KBM-7 (cell line): Measurements from ENCODE around the gene BANP.
A peak's percentile ranks its signal among the peaks of the same experiment; 100 is the strongest.
"Not testable (repeated sequence)": the region's sequence is repeated elsewhere in the genome, so short reads cannot be mapped to it uniquely, and the experiment has no call there.

Experiments used
- DNase-seq: peaks from one replicate; pipeline ENCODE4 v3.0.0-alpha.2; 2015
- in situ Hi-C: fragments of 300-500 bp; cut with MboI; formaldehyde crosslinking; loops from 2 replicates; pipeline ENCODE4 v1.14.3; 2020; ENCODE audit warnings: low sequenced_read_pairs, low pct_unique_long_range_greater_than_20kb, mixed read lengths

Gene BANP

GRCh38 chr16:87950765-87951551, at the start of gene BANP:
Gene BANP, plus strand, starts transcription at chr16:87951434. Its CDS starts 23,682 bp downstream, at chr16:87975116.
- in situ Hi-C loops = no loop called here
- DNase-seq = peak; percentile 98

DNA sequence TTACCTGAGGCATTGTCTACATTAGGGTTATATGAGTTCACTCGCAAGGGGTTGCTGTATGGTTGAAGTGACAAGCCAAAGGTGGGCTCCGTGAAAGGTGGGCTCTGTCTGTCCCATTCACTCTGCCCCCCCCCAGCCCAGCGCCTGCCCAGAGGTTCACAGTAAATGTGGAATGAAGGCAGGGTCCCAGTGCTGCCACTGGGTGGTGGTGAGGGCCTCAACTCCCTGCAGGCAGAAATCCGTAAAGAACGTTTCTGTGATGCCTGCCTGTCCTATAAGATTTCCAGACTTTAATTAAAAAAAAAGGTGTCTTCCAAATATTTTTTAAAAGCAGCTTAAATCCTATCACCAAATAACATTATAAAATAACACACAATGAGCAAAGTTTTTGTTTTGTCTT, 46.3 kb upstream of the BANP start:
- in situ Hi-C loops, DNase-seq: not testable (repeated sequence)

GRCh38 chr16:87905521-87905920, 45.7 kb upstream of the BANP start:
- in situ Hi-C loops, DNase-seq: not testable (repeated sequence)

DNA sequence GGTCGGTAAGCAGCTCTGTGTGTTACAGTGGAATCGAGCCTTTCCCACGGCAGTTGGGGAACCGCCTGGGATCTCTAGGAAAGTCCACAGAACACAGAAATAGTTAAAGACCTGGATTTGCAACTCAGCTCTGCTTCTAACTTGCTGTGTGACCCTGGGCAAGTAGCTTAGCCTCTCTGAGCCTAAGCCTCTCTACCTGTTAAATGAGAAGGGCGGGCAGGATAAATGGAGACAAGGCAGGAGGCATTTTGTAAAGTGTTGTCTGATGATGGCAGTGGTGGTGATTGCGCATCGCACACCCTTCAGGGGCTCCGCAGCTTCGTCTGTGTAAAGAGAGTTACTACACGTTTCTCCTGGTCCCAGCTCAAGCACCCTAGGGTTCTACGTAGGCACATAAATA, 43.1 kb upstream of the BANP start:
- DNase-seq, in situ Hi-C loops: not testable (repeated sequence)

GRCh38 chr16:87909203-87909935, 41.9 kb upstream of the BANP start:
- peak; percentile 88 for DNase-seq
- in situ Hi-C loops = not testable (repeated sequence)

GRCh38 chr16:87911106-87911763, 40.0 kb upstream of the BANP start:
- DNase-seq, in situ Hi-C loops: not testable (repeated sequence)

DNA sequence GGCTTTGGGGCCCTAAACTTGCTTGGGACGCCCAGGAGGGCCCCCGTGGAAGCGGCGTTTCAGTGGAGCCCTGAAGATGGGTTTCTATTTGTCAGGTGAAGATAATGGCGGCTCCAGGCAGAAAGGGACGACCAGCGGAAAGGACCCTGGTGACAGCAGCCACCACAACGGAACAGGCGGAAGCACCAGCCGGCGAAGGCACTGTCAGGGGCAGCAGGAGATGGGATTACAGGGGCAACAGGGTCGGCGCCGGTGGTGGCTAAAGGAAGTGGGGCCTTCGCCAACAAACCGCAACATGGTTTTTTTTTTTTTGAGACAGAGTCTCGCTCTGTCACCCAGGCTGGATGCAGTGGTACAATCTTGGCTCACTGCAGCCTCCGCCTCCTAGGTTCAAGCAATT, 38.5 kb upstream of the BANP start:
- in situ Hi-C loops = not testable (repeated sequence)
- DNase-seq = peak; percentile 93

DNA sequence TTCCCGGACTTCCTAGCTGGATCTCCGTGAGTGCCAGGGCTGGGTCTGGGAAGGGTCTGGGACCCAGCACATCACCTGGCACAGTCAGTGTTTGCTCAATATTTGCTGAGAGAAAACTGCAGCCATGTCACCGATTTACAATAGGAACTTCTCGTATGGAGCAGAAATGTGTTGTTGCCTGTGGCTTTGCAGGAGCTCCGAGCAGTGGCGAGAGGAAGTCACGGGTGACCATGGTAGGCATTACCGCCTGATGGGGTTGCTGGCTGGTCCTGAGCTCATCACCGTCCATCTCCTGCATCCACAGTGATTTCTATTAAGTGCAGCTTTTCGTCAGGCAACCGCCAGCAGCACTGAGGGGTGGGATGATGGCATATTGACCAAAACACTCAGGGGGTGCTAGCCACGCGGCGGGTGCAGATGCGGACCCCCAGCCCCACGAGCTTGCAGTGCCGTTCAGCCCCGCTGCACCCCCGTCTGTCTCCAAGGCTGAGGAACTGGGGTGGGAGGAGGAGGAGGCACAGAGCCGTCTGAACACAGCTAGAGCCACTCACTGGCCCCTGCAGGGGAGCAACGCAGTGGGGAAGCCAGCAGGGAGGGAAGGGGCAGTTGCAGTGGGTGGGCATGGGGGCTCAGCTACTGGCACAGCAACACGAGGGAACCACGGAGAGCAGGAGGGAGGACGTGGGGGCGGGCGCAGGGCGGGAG, 37.1 kb upstream of the BANP start:
- DNase-seq, in situ Hi-C loops: not testable (repeated sequence)

DNA sequence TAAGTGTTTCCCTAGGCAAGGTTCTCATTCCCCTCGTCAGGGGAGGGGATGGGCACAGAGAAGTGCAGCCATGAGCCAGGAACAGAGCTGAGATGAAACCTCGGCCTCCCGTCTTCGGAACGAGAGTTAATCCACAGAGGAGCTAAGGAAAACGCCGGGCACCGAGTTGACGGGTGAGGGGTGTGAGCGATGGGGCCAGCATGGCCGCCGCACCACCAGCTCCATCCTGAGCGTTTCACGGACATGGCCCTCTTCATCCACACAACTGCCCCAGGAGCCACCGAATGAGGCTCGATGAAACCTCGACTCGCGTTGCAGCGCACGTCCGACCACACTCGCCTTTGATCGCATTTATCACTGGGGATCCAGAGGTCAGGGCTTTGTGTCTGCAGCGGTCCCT, 36.4 kb upstream of the BANP start:
- in situ Hi-C loops = no loop called here
- DNase-seq = no peak

- no peak for DNase-seq
- in situ Hi-C loops = no loop called here
Measured at GRCh38 chr16:87917503-87917902, 33.7 kb upstream of the BANP start.

DNA sequence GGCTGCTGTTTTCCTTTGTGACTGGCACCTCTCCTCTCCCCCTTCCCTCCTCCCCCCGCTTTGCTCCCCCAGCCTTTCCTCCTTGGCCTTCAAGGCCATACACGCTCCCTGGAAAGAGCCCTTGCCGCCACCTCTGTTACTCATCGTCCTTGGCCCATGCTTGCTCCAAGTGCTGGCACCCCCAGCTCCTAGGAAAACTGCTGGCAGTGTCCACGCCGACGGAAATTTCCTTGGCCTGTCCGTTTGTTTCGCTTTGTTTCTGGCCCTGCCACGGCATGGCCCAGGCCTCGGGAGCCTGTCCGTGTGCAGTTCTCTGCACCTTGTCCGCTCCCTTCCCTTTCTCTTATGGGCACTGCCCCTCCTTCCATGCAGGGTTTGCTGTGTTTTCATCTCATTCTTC, 32.9 kb upstream of the BANP start:
- in situ Hi-C loops = no loop called here
- DNase-seq = no peak

DNA sequence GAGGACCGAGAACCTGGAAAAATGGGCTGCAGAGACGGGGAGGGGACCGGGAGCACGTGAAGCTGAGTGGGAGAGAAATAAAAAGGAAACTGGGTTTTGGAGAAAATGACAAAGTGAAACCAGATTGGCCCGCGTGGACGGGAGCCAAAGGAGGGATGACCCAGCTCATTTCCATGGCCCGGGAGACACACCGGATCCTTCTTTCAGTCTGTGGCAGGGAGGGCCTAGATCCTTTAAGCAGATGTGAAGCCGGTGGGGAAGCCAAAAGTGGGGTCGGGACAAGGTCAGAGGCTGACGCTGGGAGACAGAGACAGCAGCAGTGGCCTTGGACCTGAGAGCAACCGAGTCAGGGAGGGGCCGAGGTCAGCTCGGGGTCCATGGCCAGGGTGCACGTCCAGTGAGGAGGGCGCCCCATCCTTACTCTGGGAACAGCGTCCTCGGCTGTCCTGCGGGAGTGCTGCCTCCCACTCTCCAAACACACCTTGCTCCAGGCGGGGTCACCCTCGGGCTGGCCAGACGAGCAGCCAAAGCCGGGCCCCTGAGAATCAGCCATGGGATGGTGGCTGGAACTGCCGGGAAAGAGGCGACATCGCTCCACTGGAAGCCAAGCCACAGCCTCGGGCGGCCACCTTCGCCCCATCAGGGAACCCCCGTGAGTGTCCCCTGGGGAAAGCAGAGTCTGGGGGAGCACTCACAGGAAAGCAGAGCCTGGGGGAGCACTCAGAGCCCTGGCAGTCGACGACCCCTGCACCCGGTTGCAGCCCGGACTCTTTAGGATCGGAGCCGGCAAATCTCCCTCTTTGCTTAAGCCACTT, 32.2 kb upstream of the BANP start:
- in situ Hi-C loops = no loop called here
- DNase-seq = no peak

GRCh38 chr16:87919681-87919994, 31.6 kb upstream of the BANP start:
- in situ Hi-C loops = no loop called here

GRCh38 chr16:87921236-87921773, 29.9 kb upstream of the BANP start:
- DNase-seq = no peak
- in situ Hi-C loops = no loop called here

More at GRCh38 chr16:87919681-87919994, 31.6 kb upstream of the BANP start:
- DNase-seq = no peak

DNA sequence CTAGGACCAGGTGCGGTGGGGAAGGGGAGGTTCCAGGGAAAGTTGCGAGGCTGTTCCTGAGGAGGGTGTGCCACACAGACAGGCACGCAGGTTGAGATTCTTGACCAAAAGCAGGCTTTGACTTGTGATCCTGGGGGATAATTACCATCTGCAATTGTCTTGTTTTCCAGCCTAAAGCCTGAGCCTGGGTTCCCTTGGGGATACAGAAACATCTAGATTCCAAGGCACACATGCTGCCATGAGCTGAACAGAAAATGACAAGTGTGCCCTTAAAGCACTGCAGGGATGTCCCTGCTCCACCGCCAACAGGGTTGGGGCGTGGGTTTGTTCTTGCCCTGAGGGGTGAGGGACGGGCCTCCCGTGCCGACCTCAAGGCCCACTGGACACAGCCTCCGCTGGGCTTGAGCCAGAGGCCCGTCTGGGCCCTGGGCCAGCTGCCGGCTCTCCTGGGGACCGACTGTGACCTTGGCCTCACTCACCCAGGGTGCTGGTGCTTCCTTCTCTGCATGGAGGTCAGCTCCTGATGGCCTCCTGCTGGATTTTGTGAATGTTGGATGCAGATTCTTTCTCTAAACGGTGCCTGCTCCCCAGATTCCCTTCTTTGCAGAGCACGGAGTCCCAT, 28.9 kb upstream of the BANP start:
- no peak for DNase-seq
- in situ Hi-C loops = no loop called here

DNA sequence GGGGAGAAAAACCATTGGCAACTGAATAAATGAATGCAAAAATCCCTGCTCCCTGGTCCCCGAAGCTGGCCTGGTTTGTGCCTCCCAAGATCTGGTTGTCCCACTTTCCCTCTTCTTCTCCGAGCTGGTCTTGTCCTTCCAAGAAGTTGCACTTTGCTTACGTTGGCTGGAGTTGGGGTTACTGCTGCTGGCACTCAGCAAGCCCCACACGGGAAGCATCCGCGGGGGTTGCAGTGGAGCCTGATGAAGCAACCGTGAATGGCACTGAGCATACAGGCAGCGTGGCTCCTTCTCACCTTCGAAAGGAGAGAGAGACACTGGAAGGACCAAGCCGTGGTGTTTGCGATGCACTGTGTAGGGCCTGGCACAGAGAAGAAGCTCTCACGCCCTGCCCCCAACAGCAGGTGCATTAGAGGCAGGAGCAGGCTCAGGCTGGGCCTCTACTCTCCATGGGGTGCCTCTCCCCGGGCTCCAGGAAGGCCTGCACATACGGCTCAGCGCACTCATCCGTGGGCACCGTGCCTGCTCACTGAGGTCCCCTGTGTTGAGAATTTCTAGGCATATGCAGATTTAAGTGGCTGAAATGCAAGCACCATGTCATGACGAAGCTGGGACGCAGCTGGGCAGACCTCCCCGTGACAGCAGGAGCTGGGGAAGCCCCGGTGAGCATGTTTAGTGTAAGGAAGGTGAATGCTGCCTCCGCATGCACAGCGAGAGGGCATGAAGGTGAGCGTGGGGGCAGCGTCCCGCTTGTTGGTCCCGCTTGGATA, 27.0 kb upstream of the BANP start:
- DNase-seq = no peak
- in situ Hi-C loops = no loop called here
